Subcutaneous abdominal adipose tissue (tissue), 5 donors: ENCODE measurements around the gene AGO3.
"Not testable (repeated sequence)": the region's sequence is repeated elsewhere in the genome, so short reads cannot be mapped to it uniquely, and the experiment has no call there.

Experiments
- H3K27ac ChIP-seq: one replicate; pipeline ENCODE4 v1.7.0; 2013; ENCODE audit warnings: low read depth, mild to moderate bottlenecking, inconsistent platforms, low read length, moderate library complexity
- H3K27me3 ChIP-seq, 5 donors: one replicate each; pipeline ENCODE4 v1.7.0; 2013; ENCODE audit warnings: low read length in 5 of 5, inconsistent platforms in 1 of 5; ENCODE audit not compliant: control insufficient read depth in 5 of 5, insufficient read depth in 4 of 5
- H3K36me3 ChIP-seq, 5 donors: one replicate each; pipeline ENCODE4 v1.7.0; 2013; ENCODE audit warnings: low read length in 5 of 5; ENCODE audit not compliant: control insufficient read depth in 5 of 5, insufficient read depth in 5 of 5
- H3K4me1 ChIP-seq, 5 donors: one replicate each; pipeline ENCODE4 v1.7.0; 2013; ENCODE audit warnings: low read length in 5 of 5, mild to moderate bottlenecking in 3 of 5, moderate library complexity in 1 of 5; ENCODE audit not compliant: control insufficient read depth in 5 of 5, insufficient read depth in 5 of 5
- H3K4me3 ChIP-seq, 5 donors: one replicate each; pipeline ENCODE4 v1.7.0; 2013; ENCODE audit warnings: low read length in 5 of 5, low read depth in 1 of 5
- H3K9ac ChIP-seq, 5 donors: one replicate each; pipeline ENCODE4 v1.7.0; 2013; ENCODE audit warnings: low read length in 5 of 5, mild to moderate bottlenecking in 4 of 5, moderate library complexity in 3 of 5
- H3K9me3 ChIP-seq, 5 donors: one replicate each; pipeline ENCODE4 v1.7.0; 2013; ENCODE audit warnings: low read length in 5 of 5; ENCODE audit not compliant: control insufficient read depth in 5 of 5
- donor health status: healthy.
- donor health status: healthy.
- donor health status: healthy.
- donor health status: healthy.
- donor health status: healthy.

AGO3 gene

GRCh38 chr1:35936838-35937237 lies 5.9 kb downstream of the AGO3 start:
- Histone ChIP-seq H3K9ac (no peak overlapping the region), H3K27ac (peak overlapping the region; percentile 61), H3K36me3 (no peaks in the 10 kb centered on the region), H3K27me3 (no peaks in the 10 kb centered on the region), H3K4me1 (peaks cover 0 to 17% (median 11%) of the 10 kb centered on the region in 5 donors), H3K9me3 (no peaks in the 10 kb centered on the region), H3K4me3 (no peak overlapping the region)

- Histone ChIP-seq H3K27me3 (no peaks in the 10 kb centered on the region), H3K36me3 (no peaks in the 10 kb centered on the region), H3K4me3 (no peak overlapping the region), H3K9ac (no peak overlapping the region), H3K4me1 (peaks cover 0 to 10% (median 0%) of the 10 kb centered on the region in 5 donors), H3K27ac (no peak overlapping the region), H3K9me3 (no peaks in the 10 kb centered on the region)
These were observed 8.6 kb downstream of the AGO3 start for GRCh38 chr1:35939484-35939883.

GRCh38 chr1:35945327-35945726 lies 14.4 kb downstream of the AGO3 start:
- Histone ChIP-seq H3K9ac (no peak overlapping the region), H3K9me3 (no peaks in the 10 kb centered on the region), H3K36me3 (peaks cover 0 to 4% (median 0%) of the 10 kb centered on the region in 5 donors), H3K27ac (no peak overlapping the region), H3K4me3 (no peak overlapping the region), H3K27me3 (no peaks in the 10 kb centered on the region), H3K4me1 (peaks cover 0 to 9% (median 0%) of the 10 kb centered on the region in 5 donors)

- Histone ChIP-seq H3K36me3 (peaks cover 0 to 5% (median 4%) of the 10 kb centered on the region in 5 donors), H3K27ac (no peak overlapping the region), H3K27me3 (no peaks in the 10 kb centered on the region), H3K4me3 (no peak overlapping the region), H3K9me3 (no peaks in the 10 kb centered on the region), H3K4me1 (peaks cover 0 to 8% (median 0%) of the 10 kb centered on the region in 5 donors), H3K9ac (no peak overlapping the region)
These were observed 16.6 kb downstream of the AGO3 start for GRCh38 chr1:35947547-35947946.

GRCh38 chr1:35958558-35958957 lies 27.7 kb downstream of the AGO3 start:
- no peaks in the 10 kb centered on the region for H3K9me3 ChIP-seq
- no peaks in the 10 kb centered on the region for H3K4me1 ChIP-seq

GRCh38 chr1:35959304-35959703 lies 28.4 kb downstream of the AGO3 start:
- Histone ChIP-seq H3K9me3 (no peaks in the 10 kb centered on the region), H3K4me3 (no peak overlapping the region), H3K27ac (no peak overlapping the region), H3K4me1 (no peaks in the 10 kb centered on the region), H3K27me3 (no peaks in the 10 kb centered on the region), H3K9ac (no peak overlapping the region), H3K36me3 (peaks cover 0 to 2% (median 0%) of the 10 kb centered on the region in 5 donors)

More at GRCh38 chr1:35958558-35958957, 27.7 kb downstream of the AGO3 start:
- H3K36me3 ChIP-seq, result peaks cover 0 to 2% (median 0%) of the 10 kb centered on the region in 5 donors
- no peak overlapping the region for H3K27ac ChIP-seq
- no peaks in the 10 kb centered on the region for H3K27me3 ChIP-seq
- H3K4me3 ChIP-seq, result no peak overlapping the region
- H3K9ac ChIP-seq, result no peak overlapping the region

- no peak overlapping the region for H3K27ac ChIP-seq
- H3K36me3 ChIP-seq, result peaks cover 0 to 5% (median 3%) of the 10 kb centered on the region in 5 donors
- H3K4me3 ChIP-seq, result no peak overlapping the region
- no peak overlapping the region for H3K9ac ChIP-seq
- H3K27me3 ChIP-seq, result no peaks in the 10 kb centered on the region
- no peaks in the 10 kb centered on the region for H3K9me3 ChIP-seq
- H3K4me1 ChIP-seq, result no peaks in the 10 kb centered on the region
These were observed 32.0 kb downstream of the AGO3 start for GRCh38 chr1:35962952-35963351.

- H3K4me3 ChIP-seq, H3K27me3 ChIP-seq, H3K9ac ChIP-seq, H3K4me1 ChIP-seq, H3K9me3 ChIP-seq, H3K27ac ChIP-seq: not testable (repeated sequence)
- H3K36me3 ChIP-seq, result peaks cover 2 to 16% (median 7%) of the 10 kb centered on the region in 5 donors
These were observed 33.4 kb downstream of the AGO3 start for GRCh38 chr1:35964277-35964676.

GRCh38 chr1:35968396-35968795 lies 37.5 kb downstream of the AGO3 start:
- H3K36me3 ChIP-seq, result peaks cover 12 to 26% (median 18%) of the 10 kb centered on the region in 5 donors
- H3K9me3 ChIP-seq, result no peaks in the 10 kb centered on the region
- H3K4me1 ChIP-seq, result no peaks in the 10 kb centered on the region
- H3K9ac ChIP-seq, result no peak overlapping the region
- no peak overlapping the region for H3K4me3 ChIP-seq
- no peak overlapping the region for H3K27ac ChIP-seq
- H3K27me3 ChIP-seq, result no peaks in the 10 kb centered on the region

GRCh38 chr1:35971601-35972000 lies 40.7 kb downstream of the AGO3 start:
- Histone ChIP-seq H3K9me3 (no peaks in the 10 kb centered on the region), H3K27ac (no peak overlapping the region), H3K9ac (no peak overlapping the region), H3K36me3 (peaks cover 19 to 42% (median 27%) of the 10 kb centered on the region in 5 donors), H3K27me3 (no peaks in the 10 kb centered on the region), H3K4me3 (no peak overlapping the region), H3K4me1 (no peaks in the 10 kb centered on the region)

- H3K27ac ChIP-seq, H3K4me3 ChIP-seq, H3K27me3 ChIP-seq, H3K9me3 ChIP-seq, H3K4me1 ChIP-seq, H3K9ac ChIP-seq: not testable (repeated sequence)
- peaks cover 19 to 40% (median 30%) of the 10 kb centered on the region in 5 donors for H3K36me3 ChIP-seq
These were observed 41.7 kb downstream of the AGO3 start for GRCh38 chr1:35972631-35973030.
